Smooth muscle cell (in vitro differentiated cells): Measurements from ENCODE around the gene MIGA2. TPM values are rescaled to one million over a fixed set of nuclear protein-coding genes. Genes with fewer than 3 reads are reported as not detected.

ENCODE experiments used
- DNase-seq: peaks from one replicate; lab custom pipeline; 2025; ENCODE audit not compliant: unreplicated experiment; lab: John Stamatoyannopoulos, UW
- H2AFZ ChIP-seq: fragments of 200-600 bp; sonication (generic); 2 replicates; pipeline ENCODE4 v1.6.0; 2016; ENCODE audit warnings: antibody characterized with exemption, low read depth, mild to moderate bottlenecking
- H3F3A ChIP-seq: fragments of 200-600 bp; sonication (generic); 2 replicates; pipeline ENCODE4 v1.6.0; 2017; ENCODE audit warnings: antibody characterized with exemption, low read depth
- H3K27ac ChIP-seq: fragments of 200-600 bp; sonication (generic); 2 replicates; pipeline ENCODE4 v1.5.1; 2016; ENCODE audit warnings: low read depth, mild to moderate bottlenecking
- H3K27me3 ChIP-seq: fragments of 200-600 bp; sonication (generic); 2 replicates; pipeline ENCODE4 v1.6.1; 2016; ENCODE audit warnings: low read depth, mild to moderate bottlenecking
- H3K36me3 ChIP-seq: fragments of 200-600 bp; sonication (generic); 2 replicates; pipeline ENCODE4 v1.5.1; 2016; ENCODE audit warnings: low read depth
- H3K4me1 ChIP-seq: fragments of 200-600 bp; sonication (generic); 2 replicates; pipeline ENCODE4 v1.5.1; 2016; ENCODE audit warnings: low read depth
- H3K4me2 ChIP-seq: fragments of 200-600 bp; sonication (generic); 2 replicates; pipeline ENCODE4 v1.6.0; 2016; ENCODE audit warnings: mild to moderate bottlenecking
- H3K4me3 ChIP-seq: fragments of 200-600 bp; sonication (generic); 2 replicates; pipeline ENCODE4 v1.5.1; 2016; ENCODE audit warnings: mild to moderate bottlenecking
- H3K79me2 ChIP-seq: fragments of 200-600 bp; sonication (generic); 2 replicates; pipeline ENCODE4 v1.6.0; 2016; ENCODE audit warnings: low read depth, mild to moderate bottlenecking
- H3K9ac ChIP-seq: fragments of 200-600 bp; sonication (generic); 2 replicates; pipeline ENCODE4 v1.6.0; 2016; ENCODE audit warnings: low read depth
- H3K9me3 ChIP-seq: fragments of 200-600 bp; sonication (generic); replicated peaks from 2 replicates; pipeline ENCODE4 v1.5.1; 2016; ENCODE audit warnings: low read depth
- H4K20me1 ChIP-seq: fragments of 200-600 bp; sonication (generic); 2 replicates; pipeline ENCODE4 v1.6.0; 2016; ENCODE audit warnings: low read depth
- CTCF ChIP-seq: fragments of 200-600 bp; sonication (generic); IDR thresholded peaks from 2 replicates; pipeline ENCODE4 v1.5.1; 2017; ENCODE audit warnings: borderline replicate concordance, mild to moderate bottlenecking, antibody characterized with exemption; ENCODE audit not compliant: insufficient read depth, poor library complexity, severe bottlenecking
- whole genome bisulfite sequencing: methylation state at CpG from one replicate; pipeline ENCODE4 v1.1.7; 2016; ENCODE audit warnings: low lambda C conversion rate; 5-methylcytosine and 5-hydroxymethylcytosine counted together
- polyA plus RNA-seq: library from polyadenylated mRNA; unstranded; fragments of >200 nt; fragmentation: Nextera tagmentation; extraction: Ambion mirVana; gene quantifications from 2 replicates; pipeline ENCODE4 v1.2.1, GENCODE V29; 2016
- total RNA-seq: library from RNA; depleted of rRNA; stranded (reverse); fragments of >200 nt; gene quantifications from 2 replicates; pipeline ENCODE4 v1.2.3, GENCODE V29; 2014

MIGA2 gene
- total and polyA plus RNA-seq, 2 experiments from 2014 or later: 18.1 to 21.6 TPM

- peaks cover 3% of the 10 kb centered on the region for H4K20me1 ChIP-seq
- no peak overlapping the region for H2AFZ ChIP-seq
- no peak for DNase-seq
- no peak overlapping the region for H3K9ac ChIP-seq
- H3F3A ChIP-seq: no peaks in the 10 kb centered on the region
- no peaks in the 10 kb centered on the region for H3K79me2 ChIP-seq
- H3K9me3 ChIP-seq: no peaks in the 10 kb centered on the region
- no peaks in the 10 kb centered on the region for H3K27me3 ChIP-seq
- no peak overlapping the region for H3K4me3 ChIP-seq
- no peaks in the 10 kb centered on the region for H3K36me3 ChIP-seq
- 96% methylated on average over 18 of the region's 19 CpGs for WGBS
- no peak overlapping the region for H3K4me2 ChIP-seq
- TF ChIP-seq CTCF: no peak
- H3K27ac ChIP-seq: no peak overlapping the region
- no peaks in the 10 kb centered on the region for H3K4me1 ChIP-seq
Measured at GRCh38 chr9:129011170-129011569, 25.3 kb upstream of the MIGA2 start.

GRCh38 chr9:129011761-129012181 is 24.7 kb upstream of the MIGA2 start:
- Histone ChIP-seq H3K4me2 (no peak overlapping the region), H3K36me3 (no peaks in the 10 kb centered on the region), H3F3A (no peaks in the 10 kb centered on the region), H3K9me3 (no peaks in the 10 kb centered on the region), H2AFZ (no peak overlapping the region), H3K9ac (no peak overlapping the region), H3K27ac (no peak overlapping the region), H4K20me1 (peaks cover 3% of the 10 kb centered on the region), H3K4me3 (no peak overlapping the region), H3K27me3 (no peaks in the 10 kb centered on the region), H3K4me1 (no peaks in the 10 kb centered on the region), H3K79me2 (no peaks in the 10 kb centered on the region)
- DNase-seq: no peak
- 92% methylated on average over 11 of the region's 11 CpGs for WGBS
- TF ChIP-seq CTCF: no peak

GRCh38 chr9:129012343-129012742 is 24.1 kb upstream of the MIGA2 start:
- H3K4me2 ChIP-seq: no peak overlapping the region
- no peaks in the 10 kb centered on the region for H3K79me2 ChIP-seq
- H3K9ac ChIP-seq: no peak overlapping the region
- H4K20me1 ChIP-seq: no peaks in the 10 kb centered on the region
- H3K36me3 ChIP-seq: no peaks in the 10 kb centered on the region
- H3K27ac ChIP-seq: no peak overlapping the region
- H3K9me3 ChIP-seq: no peaks in the 10 kb centered on the region
- DNase-seq: no peak
- no peaks in the 10 kb centered on the region for H3K4me1 ChIP-seq
- WGBS: 96% methylated on average over 7 of the region's 7 CpGs
- no peaks in the 10 kb centered on the region for H3K27me3 ChIP-seq
- H3F3A ChIP-seq: no peaks in the 10 kb centered on the region
- H3K4me3 ChIP-seq: no peak overlapping the region
- no peak for TF ChIP-seq CTCF
- H2AFZ ChIP-seq: no peak overlapping the region

- Histone ChIP-seq H3K27ac (no peak overlapping the region), H3K79me2 (no peaks in the 10 kb centered on the region), H3F3A (no peaks in the 10 kb centered on the region), H3K27me3 (no peaks in the 10 kb centered on the region), H3K4me2 (no peak overlapping the region), H3K36me3 (no peaks in the 10 kb centered on the region), H2AFZ (no peak overlapping the region), H4K20me1 (no peaks in the 10 kb centered on the region), H3K4me1 (no peaks in the 10 kb centered on the region), H3K9me3 (no peaks in the 10 kb centered on the region), H3K9ac (no peak overlapping the region), H3K4me3 (no peak overlapping the region)
- 93% methylated on average over 16 of the region's 16 CpGs for WGBS
- TF ChIP-seq CTCF: no peak
- no peak for DNase-seq
Measured at GRCh38 chr9:129012893-129013448, 23.5 kb upstream of the MIGA2 start.
